Measurements from ENCODE around the gene COL5A1. TPM values are rescaled to one million over a fixed set of nuclear protein-coding genes. Genes with fewer than 3 reads are reported as not detected.

The COL5A1 gene
- total RNA-seq, 1 donor from 2014 or later, result 13.9 TPM

- no peak overlapping the region for H3K27ac ChIP-seq (replicated peaks)
- intact Hi-C loops (cut with micrococcal nuclease), result loop anchor here (10.0 kb wide), 1 partner anchor 206 kb away; no protein-coding TSS in a partner anchor
- no peaks in the 10 kb centered on the region for H3K27me3 ChIP-seq (ENCODE audit: low read depth)
- DNase-seq, result peak; percentile 61
- H3K4me1 ChIP-seq, result peaks cover 37% of the 10 kb centered on the region
- no peaks in the 10 kb centered on the region for H3K9me3 ChIP-seq (replicated peaks)
- peaks cover 16% of the 10 kb centered on the region for H3K36me3 ChIP-seq
- H3K4me3 ChIP-seq, result no peak overlapping the region
- TF ChIP-seq CTCF (IDR thresholded peaks at IDR 0.05; ENCODE audit: borderline replicate concordance), result peak; percentile 80
Measured at GRCh38 chr9:134778841-134779411, 137.3 kb downstream of the COL5A1 start.

GRCh38 chr9:134779640-134780039, 138.0 kb downstream of the COL5A1 start:
- H3K27ac ChIP-seq (replicated peaks), result no peak overlapping the region
- H3K36me3 ChIP-seq, result peaks cover 16% of the 10 kb centered on the region
- peaks cover 37% of the 10 kb centered on the region for H3K4me1 ChIP-seq
- no peaks in the 10 kb centered on the region for H3K27me3 ChIP-seq (ENCODE audit: low read depth)
- no peak overlapping the region for H3K4me3 ChIP-seq
- DNase-seq, result no peak
- no peaks in the 10 kb centered on the region for H3K9me3 ChIP-seq (replicated peaks)
- intact Hi-C loops (cut with micrococcal nuclease), result loop anchor here (10.0 kb wide), 1 partner anchor 205 kb away; no protein-coding TSS in a partner anchor
- no peak for TF ChIP-seq CTCF (IDR thresholded peaks at IDR 0.05; ENCODE audit: borderline replicate concordance)

GRCh38 chr9:134781591-134782302, 140.1 kb downstream of the COL5A1 start:
- Histone ChIP-seq H3K4me1 (peaks cover 54% of the 10 kb centered on the region), H3K27ac (replicated peaks) (no peak overlapping the region), H3K9me3 (replicated peaks) (no peaks in the 10 kb centered on the region), H3K4me3 (no peak overlapping the region), H3K27me3 (ENCODE audit: low read depth) (no peaks in the 10 kb centered on the region), H3K36me3 (peaks cover 13% of the 10 kb centered on the region)
- TF ChIP-seq CTCF (IDR thresholded peaks at IDR 0.05; ENCODE audit: borderline replicate concordance), result peak; percentile 48
- intact Hi-C loops (cut with micrococcal nuclease), result no loop called here
- DNase-seq, result no peak

- no peak for DNase-seq
- H3K36me3 ChIP-seq, result peaks cover 13% of the 10 kb centered on the region
- peaks cover 54% of the 10 kb centered on the region for H3K4me1 ChIP-seq
Measured at GRCh38 chr9:134782921-134783698, 141.5 kb downstream of the COL5A1 start.

More at GRCh38 chr9:134782921-134783698, 141.5 kb downstream of the COL5A1 start:
- Histone ChIP-seq H3K27me3 (ENCODE audit: low read depth) (no peaks in the 10 kb centered on the region), H3K27ac (replicated peaks) (peak overlapping the region; percentile 26), H3K4me3 (no peak overlapping the region), H3K9me3 (replicated peaks) (no peaks in the 10 kb centered on the region)
- intact Hi-C loops (cut with micrococcal nuclease), result no loop called here
- TF ChIP-seq CTCF (IDR thresholded peaks at IDR 0.05; ENCODE audit: borderline replicate concordance), result no peak
